ENCODE measurements around the gene SPHK2. TPM values are rescaled to one million over a fixed set of nuclear protein-coding genes. Genes with fewer than 3 reads are reported as not detected.
A peak's percentile ranks its signal among the peaks of the same experiment; 100 is the strongest.

Gene SPHK2
- total RNA-seq, 1 experiment from 2014 or later = 19.9 TPM

DNA sequence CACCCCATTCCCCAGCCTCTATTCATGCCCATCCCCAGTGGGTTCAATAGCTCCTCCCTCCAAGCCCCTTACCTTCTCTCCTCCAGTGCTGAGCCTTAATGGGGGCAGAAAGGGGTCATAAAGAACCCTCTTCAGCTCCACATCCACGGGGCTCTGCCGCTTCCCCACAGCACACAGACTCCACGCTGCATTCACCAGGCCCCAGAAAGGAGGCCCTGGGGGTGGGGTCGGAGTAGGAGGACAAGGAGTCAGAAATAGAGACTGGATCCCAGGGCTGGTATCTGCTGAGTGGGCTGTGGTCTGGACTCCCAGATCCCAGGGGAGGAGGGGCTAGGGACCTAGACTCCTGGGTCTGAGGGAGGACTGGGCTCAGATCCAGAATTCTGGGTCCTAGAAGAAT, 25.0 kb downstream of the SPHK2 start:
- Histone ChIP-seq H3K4me1 (ENCODE audit: control insufficient read depth in 1 of 2, insufficient read depth in 2 of 2, low read length in 2 of 2) (peaks cover 18 to 43% of the 10 kb centered on the region in 2 experiments), H3K4me2 (ENCODE audit: low read length) (peak overlapping the region; percentile 85), H2AFZ (ENCODE audit: low read depth, low read length, poor library complexity, severe bottlenecking) (no peak overlapping the region), H3K9ac (ENCODE audit: low read length) (0 out of 2 replicates have a peak overlapping the region, but pooled peaks have one; percentile 3), H3K9me3 (ENCODE audit: control insufficient read depth in 1 of 2, insufficient read depth in 1 of 2, low read depth in 1 of 2, low read length in 2 of 2) (no peaks in the 10 kb centered on the region), H3K9me2 (ENCODE audit: insufficient read depth) (no peaks in the 10 kb centered on the region), H3K79me2 (ENCODE audit: insufficient read depth, low read length) (no peaks in the 10 kb centered on the region), H3K36me3 (ENCODE audit: control insufficient read depth in 1 of 2, insufficient read depth in 2 of 2, low read length in 2 of 2) (no peaks in the 10 kb centered on the region), H3K27me3 (ENCODE audit: insufficient read depth, low read length) (no peaks in the 10 kb centered on the region), H3K4me3 (replicated peaks in 1 of 2; ENCODE audit: low read depth in 1 of 2, low read length in 2 of 2) (peak overlapping the region; percentile 55 to 58), H4K20me1 (ENCODE audit: insufficient read depth) (no peaks in the 10 kb centered on the region), H3K27ac (ENCODE audit: low read depth, low read length) (peak overlapping the region; percentile 83; the same call in 1 of the 2 replicates)
- intact Hi-C loops (cut with micrococcal nuclease) = no loop called here
- TF ChIP-seq, protein P1, sequence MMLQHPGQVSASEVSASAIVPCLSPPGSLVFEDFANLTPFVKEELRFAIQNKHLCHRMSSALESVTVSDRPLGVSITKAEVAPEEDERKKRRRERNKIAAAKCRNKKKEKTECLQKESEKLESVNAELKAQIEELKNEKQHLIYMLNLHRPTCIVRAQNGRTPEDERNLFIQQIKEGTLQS (IDR thresholded peaks at IDR 0.05) = no peak
- TF ChIP-seq JUND (IDR thresholded peaks at IDR 0.05) (no peak), TCF7L2 (IDR thresholded peaks at IDR 0.05; ENCODE audit: borderline replicate concordance, extremely low read depth, insufficient read depth, insufficient read length) (no peak), SRF (IDR thresholded peaks at IDR 0.05; ENCODE audit: low read depth) (no peak), EGR1 (IDR thresholded peaks at IDR 0.05; ENCODE audit: low read depth) (no peak)
- no peak for ATAC-seq
- ChIA-PET RAD21 (ENCODE audit: low non-redundant PET in 1 of 2, low total read pairs in 2 of 2, uncharacterized antibody in 2 of 2, unreplicated experiment in 2 of 2) (no interaction called here), POLR2A (interaction anchor here (1.4 to 2.5 kb wide), 4 partner anchors 11 to 110 kb away, joined by 3 to 27 read pairs (median 7); partner anchors contain the start of genes FGF21, RPL18 and SPHK2), CTCF (interaction anchor here (2.4 kb wide), 1 partner anchor 16 kb away, joined by 8 read pairs; no protein-coding TSS in a partner anchor)
- no TSS peak for BruUV-seq (replicated peaks)
- DNase-seq (ENCODE audit: low read depth, low spot score) = no peak

DNA sequence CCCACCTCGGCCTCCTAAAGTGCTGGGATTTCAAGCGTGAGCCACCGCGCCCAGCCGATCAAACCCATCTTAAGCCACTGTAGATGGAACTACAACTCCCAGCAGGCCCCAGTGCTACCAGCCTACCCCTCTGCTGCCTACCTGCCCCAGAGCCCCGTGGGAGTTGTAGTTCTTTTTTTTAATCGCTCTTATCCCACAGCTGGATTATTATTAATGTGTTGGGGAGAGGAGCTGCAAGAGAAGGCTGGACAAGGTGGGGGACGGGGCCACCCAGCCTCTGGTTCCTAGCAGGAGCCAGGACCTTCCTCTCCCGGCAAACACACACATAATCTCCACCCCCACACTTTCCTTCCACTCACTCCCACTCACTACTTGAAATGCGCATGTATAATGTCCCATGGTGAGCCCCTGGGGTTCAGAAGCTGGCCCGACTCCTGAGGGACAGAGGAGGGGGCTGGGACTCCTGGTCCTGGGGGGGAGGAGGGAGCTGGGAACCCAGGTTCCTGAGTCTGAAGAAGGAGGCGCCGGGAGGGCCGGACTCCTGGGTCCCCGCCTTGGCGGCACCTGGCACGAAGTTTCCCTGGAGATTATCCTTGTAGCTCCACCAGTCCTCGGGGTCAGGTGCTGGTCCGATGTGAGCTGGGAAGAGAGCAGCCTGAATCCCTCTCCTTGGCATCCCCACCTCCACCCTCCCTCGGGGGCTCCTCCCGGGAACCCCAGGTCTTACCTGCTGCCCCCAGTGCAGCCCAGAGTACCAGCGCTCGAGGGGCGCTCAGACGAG, 25.7 kb downstream of the SPHK2 start:
- Histone ChIP-seq H3K9me3 (ENCODE audit: control insufficient read depth in 1 of 2, insufficient read depth in 1 of 2, low read depth in 1 of 2, low read length in 2 of 2) (no peaks in the 10 kb centered on the region), H3K36me3 (ENCODE audit: control insufficient read depth in 1 of 2, insufficient read depth in 2 of 2, low read length in 2 of 2) (no peaks in the 10 kb centered on the region), H3K9ac (ENCODE audit: low read length) (peak overlapping the region; percentile 56), H3K79me2 (ENCODE audit: insufficient read depth, low read length) (no peaks in the 10 kb centered on the region), H3K27me3 (ENCODE audit: insufficient read depth, low read length) (no peaks in the 10 kb centered on the region), H4K20me1 (ENCODE audit: insufficient read depth) (no peaks in the 10 kb centered on the region), H3K4me2 (ENCODE audit: low read length) (peak overlapping the region; percentile 85), H3K4me1 (ENCODE audit: control insufficient read depth in 1 of 2, insufficient read depth in 2 of 2, low read length in 2 of 2) (peaks cover 19 to 46% of the 10 kb centered on the region in 2 experiments), H3K9me2 (ENCODE audit: insufficient read depth) (no peaks in the 10 kb centered on the region), H3K4me3 (replicated peaks in 1 of 2; ENCODE audit: low read depth in 1 of 2, low read length in 2 of 2) (peak overlapping the region; percentile 55 to 58), H2AFZ (ENCODE audit: low read depth, low read length, poor library complexity, severe bottlenecking) (no peak overlapping the region), H3K27ac (ENCODE audit: low read depth, low read length) (peak overlapping the region; percentile 83)
- peak; percentile 69 for DNase-seq (ENCODE audit: low read depth, low spot score)
- no TSS peak for BruUV-seq (replicated peaks)
- intact Hi-C loops (cut with micrococcal nuclease) = no loop called here
- ATAC-seq = peak; percentile 74
- RAD21 ChIA-PET (ENCODE audit: low non-redundant PET in 1 of 2, low total read pairs in 2 of 2, uncharacterized antibody in 2 of 2, unreplicated experiment in 2 of 2) = interaction anchor here (0.6 to 1.4 kb wide), 3 partner anchors 31 to 198 kb away, joined by 3 read pairs; no protein-coding TSS in a partner anchor
- CTCF ChIA-PET = interaction anchor here (0.7 to 2.4 kb wide), 12 partner anchors 15 to 197 kb away, joined by 3 to 14 read pairs (median 6); partner anchors contain the start of genes RPL18 and SPHK2
- POLR2A ChIA-PET = interaction anchor here (0.5 to 2.5 kb wide), 18 partner anchors 11 to 996 kb away, joined by 3 to 27 read pairs (median 4); partner anchors contain the start of genes FGF21, FUT2, PPP1R15A and RPL18
- TF ChIP-seq EZH2 (IDR thresholded peaks at IDR 0.05) (no peak), POLR2AphosphoS5 (IDR thresholded peaks at IDR 0.05; ENCODE audit: low read depth, low read length) (peak; percentile 30), ZNF274 (IDR thresholded peaks at IDR 0.05; ENCODE audit: low read depth, low read length) (no peak), EGR1 (IDR thresholded peaks at IDR 0.05; ENCODE audit: low read depth) (peak; percentile 75), FOSL1 (IDR thresholded peaks at IDR 0.05; ENCODE audit: low read depth) (no peak), RAD21 (IDR thresholded peaks at IDR 0.05; ENCODE audit: low read depth) (no peak), POLR2A (IDR thresholded peaks at IDR 0.05; ENCODE audit: borderline replicate concordance, extremely low read depth, insufficient read depth, insufficient read length) (peak; percentile 17)
